Right lobe of liver (tissue), 5 donors: ENCODE data around the gene KIF4A. TPM values are rescaled to one million over a fixed set of nuclear protein-coding genes. Genes with fewer than 3 reads are reported as not detected.

ENCODE experiments used
- small RNA-seq, 2 experiments: library from RNA; depleted of rRNA; stranded (forward); fragments of <200 nt; gene quantifications; one replicate each; pipeline ENCODE3, GENCODE V24; 2016
- total RNA-seq, 6 experiments: library from RNA; depleted of rRNA in 2 of 6; stranded (reverse); fragments of >200 nt in 2 of 6; fragmentation: NEBNext Ultra II Directional in 3 of 6; extraction: Animal tissue kit (Norgen Biotek cat#: 25700) in 3 of 6; gene quantifications; one replicate each; pipeline versions ENCODE4 v1.1.0 to v1.2.4, GENCODE V29; 2016 to 2023
- donor health status: DM: no; HTN: no; CAD: no.
- donor health status: DM: no; HTN: no; CAD: no.
- donor health status: DM: no; HTN: yes; CAD: no.
- donor health status: DM: no; HTN: yes; CAD: no.

Gene KIF4A
- total RNA-seq, 6 experiments from 2014 or later = 0.19 to 1.4 (median 0.68) TPM; not detected in 1

Small RNAs within 50 kb of the gene (small RNA-seq; reads per million reads assigned to genes)
- gene RNA5SP507 (0.39 to 0.65 reads per million in 2 experiments), gene RNU4-81P (0 reads per million in 2 experiments), gene RNY4P23 (7.2 to 7.7 reads per million in 2 experiments)

Other genes starting within 250 kb of the KIF4A start
- not detected for gene AWAT2, start 240.2 kb upstream of the KIF4A start, total RNA-seq
- gene OTUD6A, start 227.6 kb upstream of the KIF4A start, total RNA-seq = not detected
- 10 to 100 TPM in 5 of 6 experiments, 1 to 10 TPM in 1; 10.0 to 15.4 (median 11.4) TPM for gene IGBP1, start 156.7 kb upstream of the KIF4A start, total RNA-seq
- gene DGAT2L6, start 112.6 kb upstream of the KIF4A start, total RNA-seq = not detected
- gene AWAT1, start 55.4 kb upstream of the KIF4A start, total RNA-seq = not detected
- gene P2RY4, start 29.9 kb upstream of the KIF4A start, total RNA-seq = 1 to 10 TPM in 1 of 6 experiments, under 1 TPM in 5; 0.18 to 1.4 (median 0.26) TPM
- not detected for gene ARR3, start 21.8 kb upstream of the KIF4A start, total RNA-seq
- not detected for gene RAB41, start 7.9 kb upstream of the KIF4A start, total RNA-seq
- gene PDZD11, start 177 bp upstream of the KIF4A start, total RNA-seq = 10 to 100 TPM; 12.5 to 20.9 (median 16.1) TPM
- not detected for gene GDPD2, start 133.2 kb downstream of the KIF4A start, total RNA-seq
- 1 to 10 TPM in 3 of 6 experiments, under 1 TPM in 3; 0.37 to 2.1 (median 1.1) TPM for gene DLG3, start 154.7 kb downstream of the KIF4A start, total RNA-seq